ACC112 (cell line): ENCODE measurements around the gene RABGAP1L.
A peak's percentile ranks its signal among the peaks of the same experiment; 100 is the strongest.

Source experiments
- H2AFZ ChIP-seq: fragments of 200-600 bp; sonication (generic); one replicate; pipeline ENCODE4 v1.6.0; 2017; ENCODE audit warnings: antibody characterized with exemption, low read length; ENCODE audit not compliant: unreplicated experiment
- H3K27ac ChIP-seq: fragments of 200-600 bp; sonication (generic); 2 replicates; pipeline ENCODE4 v1.5.1; 2014; ENCODE audit warnings: low read depth, mild to moderate bottlenecking, antibody characterized with exemption, low read length, moderate library complexity
- H3K27me3 ChIP-seq: fragments of 200-600 bp; sonication (generic); 2 replicates; pipeline ENCODE4 v1.6.1; 2014; ENCODE audit warnings: mild to moderate bottlenecking, antibody characterized with exemption, low read length, moderate library complexity, mixed read lengths; ENCODE audit not compliant: insufficient read depth
- H3K36me3 ChIP-seq: fragments of 200-600 bp; sonication (generic); 2 replicates; pipeline ENCODE4 v1.6.1; 2016; ENCODE audit warnings: mild to moderate bottlenecking, antibody characterized with exemption, low read length, moderate library complexity, mixed read lengths; ENCODE audit not compliant: insufficient read depth
- H3K4me1 ChIP-seq: fragments of 200-600 bp; sonication (generic); one replicate; pipeline ENCODE4 v1.6.1; 2016; ENCODE audit warnings: low read length, mixed read lengths; ENCODE audit not compliant: insufficient read depth, unreplicated experiment, control insufficient read depth
- H3K4me3 ChIP-seq: fragments of 200-600 bp; sonication (generic); 2 replicates; pipeline ENCODE4 v1.5.1; 2014; ENCODE audit warnings: mild to moderate bottlenecking, low read depth, low read length
- H3K79me2 ChIP-seq: fragments of 200-600 bp; sonication (generic); one replicate; pipeline ENCODE4 v1.6.0; 2016; ENCODE audit warnings: low read length; ENCODE audit not compliant: control insufficient read depth, unreplicated experiment, insufficient read depth

RABGAP1L gene

GRCh38 chr1:174965362-174966007, 806.2 kb downstream of the RABGAP1L start:
- H3K4me3 ChIP-seq, result no peak overlapping the region
- H3K27me3 ChIP-seq, result no peaks in the 10 kb centered on the region
- H3K79me2 ChIP-seq, result no peaks in the 10 kb centered on the region
- H2AFZ ChIP-seq, result no peak overlapping the region
- no peak overlapping the region for H3K27ac ChIP-seq
- no peaks in the 10 kb centered on the region for H3K36me3 ChIP-seq
- H3K4me1 ChIP-seq, result peaks cover 12% of the 10 kb centered on the region

GRCh38 chr1:174966008-174966572, 806.8 kb downstream of the RABGAP1L start:
- Histone ChIP-seq H3K4me1 (peaks cover 12% of the 10 kb centered on the region), H3K27me3 (no peaks in the 10 kb centered on the region), H3K79me2 (no peaks in the 10 kb centered on the region), H3K4me3 (no peak overlapping the region), H2AFZ (no peak overlapping the region), H3K36me3 (no peaks in the 10 kb centered on the region), H3K27ac (no peak overlapping the region)

GRCh38 chr1:174967845-174968705, 808.8 kb downstream of the RABGAP1L start:
- H3K4me1 ChIP-seq, result peaks cover 12% of the 10 kb centered on the region
- no peak overlapping the region for H3K4me3 ChIP-seq
- H2AFZ ChIP-seq, result no peak overlapping the region
- H3K36me3 ChIP-seq, result no peaks in the 10 kb centered on the region
- H3K79me2 ChIP-seq, result no peaks in the 10 kb centered on the region
- no peak overlapping the region for H3K27ac ChIP-seq
- no peaks in the 10 kb centered on the region for H3K27me3 ChIP-seq

GRCh38 chr1:174968750-174969244, 809.5 kb downstream of the RABGAP1L start:
- no peak overlapping the region for H3K4me3 ChIP-seq
- H2AFZ ChIP-seq, result no peak overlapping the region
- H3K79me2 ChIP-seq, result no peaks in the 10 kb centered on the region
- H3K27ac ChIP-seq, result no peak overlapping the region
- no peaks in the 10 kb centered on the region for H3K36me3 ChIP-seq
- no peaks in the 10 kb centered on the region for H3K27me3 ChIP-seq
- H3K4me1 ChIP-seq, result peaks cover 12% of the 10 kb centered on the region

GRCh38 chr1:174969977-174970376, 810.7 kb downstream of the RABGAP1L start:
- no peaks in the 10 kb centered on the region for H3K79me2 ChIP-seq
- no peaks in the 10 kb centered on the region for H3K36me3 ChIP-seq
- no peak overlapping the region for H3K27ac ChIP-seq
- H3K4me3 ChIP-seq, result no peak overlapping the region
- no peaks in the 10 kb centered on the region for H3K27me3 ChIP-seq
- peaks cover 12% of the 10 kb centered on the region for H3K4me1 ChIP-seq
- no peak overlapping the region for H2AFZ ChIP-seq

GRCh38 chr1:174971466-174971865, 812.1 kb downstream of the RABGAP1L start:
- no peaks in the 10 kb centered on the region for H3K27me3 ChIP-seq
- H2AFZ ChIP-seq, result no peak overlapping the region
- H3K79me2 ChIP-seq, result no peaks in the 10 kb centered on the region
- no peaks in the 10 kb centered on the region for H3K36me3 ChIP-seq
- peaks cover 16% of the 10 kb centered on the region for H3K4me1 ChIP-seq
- H3K27ac ChIP-seq, result no peak overlapping the region
- H3K4me3 ChIP-seq, result no peak overlapping the region

GRCh38 chr1:174971902-174972301, 812.6 kb downstream of the RABGAP1L start:
- no peaks in the 10 kb centered on the region for H3K79me2 ChIP-seq

GRCh38 chr1:174974711-174975119, 815.4 kb downstream of the RABGAP1L start:
- H2AFZ ChIP-seq, result no peak overlapping the region
- H3K27ac ChIP-seq, result no peak overlapping the region
- no peaks in the 10 kb centered on the region for H3K36me3 ChIP-seq
- no peak overlapping the region for H3K4me3 ChIP-seq
- no peaks in the 10 kb centered on the region for H3K27me3 ChIP-seq
- no peaks in the 10 kb centered on the region for H3K79me2 ChIP-seq
- H3K4me1 ChIP-seq, result peaks cover 10% of the 10 kb centered on the region

More at GRCh38 chr1:174971902-174972301, 812.6 kb downstream of the RABGAP1L start:
- Histone ChIP-seq H2AFZ (no peak overlapping the region), H3K4me1 (peaks cover 20% of the 10 kb centered on the region), H3K27me3 (no peaks in the 10 kb centered on the region), H3K36me3 (no peaks in the 10 kb centered on the region), H3K4me3 (no peak overlapping the region), H3K27ac (no peak overlapping the region)

- H3K4me3 ChIP-seq, result no peak overlapping the region
- no peak overlapping the region for H3K27ac ChIP-seq
- no peaks in the 10 kb centered on the region for H3K79me2 ChIP-seq
- H2AFZ ChIP-seq, result no peak overlapping the region
- no peaks in the 10 kb centered on the region for H3K27me3 ChIP-seq
- H3K36me3 ChIP-seq, result no peaks in the 10 kb centered on the region
- H3K4me1 ChIP-seq, result peaks cover 10% of the 10 kb centered on the region
Observed at GRCh38 chr1:174975764-174976163, 816.4 kb downstream of the RABGAP1L start.

GRCh38 chr1:174976436-174977108, 817.3 kb downstream of the RABGAP1L start:
- H3K79me2 ChIP-seq, result no peaks in the 10 kb centered on the region
- no peaks in the 10 kb centered on the region for H3K36me3 ChIP-seq
- H3K4me1 ChIP-seq, result peaks cover 10% of the 10 kb centered on the region

More at GRCh38 chr1:174976436-174977108, 817.3 kb downstream of the RABGAP1L start:
- Histone ChIP-seq H3K27me3 (no peaks in the 10 kb centered on the region), H3K4me3 (no peak overlapping the region), H3K27ac (0 out of 2 replicates have a peak overlapping the region, but pooled peaks have one; percentile 16), H2AFZ (no peak overlapping the region)
